Measurements from ENCODE around the gene XRRA1. TPM values are rescaled to one million over a fixed set of nuclear protein-coding genes. Genes with fewer than 3 reads are reported as not detected.

Gene XRRA1
- total and polyA plus RNA-seq, 2 of the 4 experiments (the other 2 are of a cell fraction): 5.4 to 6.3 TPM

DNA sequence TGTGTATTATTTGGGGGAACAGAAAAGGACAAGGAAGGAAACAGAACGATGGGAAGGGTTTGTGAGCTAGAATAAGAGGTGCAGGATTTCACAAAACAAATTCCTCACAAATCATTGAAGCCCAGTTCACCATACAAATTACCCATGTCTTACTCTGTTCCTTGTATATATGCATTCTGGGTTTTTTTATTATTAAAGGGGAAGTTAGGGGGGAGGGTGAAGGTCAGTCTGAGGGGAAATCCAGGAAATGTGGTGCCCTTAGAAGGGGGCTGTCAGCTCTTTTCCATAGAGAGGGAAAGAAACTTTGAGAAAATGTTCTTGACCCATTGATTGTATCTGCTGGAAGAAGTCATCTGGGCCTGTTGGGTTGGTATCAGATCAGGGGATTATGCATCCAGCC, 109.4 kb downstream of the XRRA1 start:
- H2AK5ac ChIP-seq (ENCODE audit: low read depth, low read length): no peak overlapping the region
- H3K4me1 ChIP-seq (ENCODE audit: control insufficient read depth, insufficient read depth, low read length): peaks cover 2% of the 10 kb centered on the region; the same call in 1 of the 2 replicates
- no peak overlapping the region for H3K4ac ChIP-seq (ENCODE audit: low read depth, low read length)
- no peak overlapping the region for H3K56ac ChIP-seq (ENCODE audit: extremely low read depth, insufficient read depth, low read length)
- WGBS, 2 experiments (ENCODE audit: extremely low coverage in 2 of 2, insufficient read length in 1 of 2): 100% methylated on average over 1 of the region's 1 CpG; no CpG with 5 or more reads in 1 of the 2 experiments
- no peak overlapping the region for H3K18ac ChIP-seq (ENCODE audit: low read depth, low read length)
- no peak overlapping the region for H3K27ac ChIP-seq (ENCODE audit: insufficient read depth, low read length)
- H2BK5ac ChIP-seq (ENCODE audit: low read depth, low read length, poor library complexity, severe bottlenecking): no peak overlapping the region
- TF ChIP-seq, protein P1, sequence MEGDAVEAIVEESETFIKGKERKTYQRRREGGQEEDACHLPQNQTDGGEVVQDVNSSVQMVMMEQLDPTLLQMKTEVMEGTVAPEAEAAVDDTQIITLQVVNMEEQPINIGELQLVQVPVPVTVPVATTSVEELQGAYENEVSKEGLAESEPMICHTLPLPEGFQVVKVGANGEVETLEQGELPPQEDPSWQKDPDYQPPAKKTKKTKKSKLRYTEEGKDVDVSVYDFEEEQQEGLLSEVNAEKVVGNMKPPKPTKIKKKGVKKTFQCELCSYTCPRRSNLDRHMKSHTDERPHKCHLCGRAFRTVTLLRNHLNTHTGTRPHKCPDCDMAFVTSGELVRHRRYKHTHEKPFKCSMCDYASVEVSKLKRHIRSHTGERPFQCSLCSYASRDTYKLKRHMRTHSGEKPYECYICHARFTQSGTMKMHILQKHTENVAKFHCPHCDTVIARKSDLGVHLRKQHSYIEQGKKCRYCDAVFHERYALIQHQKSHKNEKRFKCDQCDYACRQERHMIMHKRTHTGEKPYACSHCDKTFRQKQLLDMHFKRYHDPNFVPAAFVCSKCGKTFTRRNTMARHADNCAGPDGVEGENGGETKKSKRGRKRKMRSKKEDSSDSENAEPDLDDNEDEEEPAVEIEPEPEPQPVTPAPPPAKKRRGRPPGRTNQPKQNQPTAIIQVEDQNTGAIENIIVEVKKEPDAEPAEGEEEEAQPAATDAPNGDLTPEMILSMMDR (conservative IDR thresholded peaks at IDR 0.05; ENCODE audit: low read depth, low read length): no peak
- TF ChIP-seq FOS (IDR thresholded peaks at IDR 0.05; ENCODE audit: low read depth, low read length) (no peak), NFE2L2 (IDR thresholded peaks at IDR 0.05; ENCODE audit: low read depth, low read length) (no peak), MXI1 (IDR thresholded peaks at IDR 0.05; ENCODE audit: borderline replicate concordance, low read depth, low read length) (no peak), USF2 (IDR thresholded peaks at IDR 0.05; ENCODE audit: low read depth, low read length) (no peak), BHLHE40 (IDR thresholded peaks at IDR 0.05; ENCODE audit: low read depth, low read length) (no peak)
- in situ Hi-C loops (cut with MboI; ENCODE audit: low sequenced_read_pairs) (no loop called here), intact Hi-C loops (cut with micrococcal nuclease) (no loop called here), dilution Hi-C loops (cut with HindIII; ENCODE audit: low sequenced_read_pairs, unreplicated experiment) (no loop called here)
- no peak overlapping the region for H4K8ac ChIP-seq (ENCODE audit: low read depth in 2 of 2, low read length in 2 of 2)
- BruUV-seq (replicated peaks): no TSS peak
- no peak overlapping the region for H3K9ac ChIP-seq (ENCODE audit: low read depth, low read length)
- no peak overlapping the region for H2BK15ac ChIP-seq (ENCODE audit: low read depth, low read length)
- peaks cover 9% of the 10 kb centered on the region for H3K9me1 ChIP-seq (ENCODE audit: insufficient read depth, low read length)
- no peak overlapping the region for H3K23ac ChIP-seq (ENCODE audit: low read depth, low read length)
- H2BK20ac ChIP-seq (ENCODE audit: low read depth, low read length): no peak overlapping the region
- no peak for DNase-seq
- H3K27me3 ChIP-seq (ENCODE audit: control insufficient read depth, insufficient read depth, low read length): no peaks in the 10 kb centered on the region
- no peak overlapping the region for H3K4me2 ChIP-seq (ENCODE audit: low read depth, low read length)
- no peak overlapping the region for H3K14ac ChIP-seq (replicated peaks; ENCODE audit: low read depth, low read length)
- H2BK120ac ChIP-seq (ENCODE audit: low read depth, low read length): no peak overlapping the region
- H3K9me3 ChIP-seq (ENCODE audit: control insufficient read depth, insufficient read depth, low read length): no peaks in the 10 kb centered on the region
- peaks cover 14 to 38% of the 10 kb centered on the region in 2 experiments for H3K79me1 ChIP-seq (ENCODE audit: low read depth in 1 of 2, low read length in 2 of 2)
- H4K91ac ChIP-seq (ENCODE audit: insufficient read depth, low read depth, low read length): no peak overlapping the region
- H3K36me3 ChIP-seq (ENCODE audit: control insufficient read depth, insufficient read depth, low read length): peaks cover 52% of the 10 kb centered on the region
- no peak overlapping the region for H2AK9ac ChIP-seq (replicated peaks; ENCODE audit: low read depth, low read length, poor library complexity)
- H2AFZ ChIP-seq (replicated peaks; ENCODE audit: low read length, poor library complexity): no peak overlapping the region
- ChIA-PET POLR2A (ENCODE audit: unreplicated experiment) (no interaction called here), CTCF (no interaction called here)
- no peak overlapping the region for H3K4me3 ChIP-seq (ENCODE audit: insufficient read depth, low read depth, low read length)
- H4K5ac ChIP-seq (ENCODE audit: low read depth, low read length): no peak overlapping the region
- no peak for ATAC-seq (ENCODE audit: low read depth)
- H4K20me1 ChIP-seq (ENCODE audit: insufficient read depth, low read length): no peaks in the 10 kb centered on the region; the same call in 1 of the 2 replicates
